ENCODE results near the gene KLHDC8A.

Gene KLHDC8A

GRCh38 chr1:205310976-205311704, 45.6 kb downstream of the KLHDC8A start:
- no peak overlapping the region for H3K4me3 ChIP-seq (ENCODE audit: low read length)
- no peak for TF ChIP-seq CTCF (conservative IDR thresholded peaks at IDR 0.05; ENCODE audit: low read length)
- DNase-seq (ENCODE audit: low read depth): no peak

- no peak for DNase-seq (ENCODE audit: low read depth)
- TF ChIP-seq CTCF (conservative IDR thresholded peaks at IDR 0.05; ENCODE audit: low read length): no peak
- no peak overlapping the region for H3K4me3 ChIP-seq (ENCODE audit: low read length)
These were observed 47.0 kb downstream of the KLHDC8A start for GRCh38 chr1:205309741-205310140.

GRCh38 chr1:205306929-205307566, 49.7 kb downstream of the KLHDC8A start:
- no peak for DNase-seq (ENCODE audit: low read depth)
- TF ChIP-seq CTCF (conservative IDR thresholded peaks at IDR 0.05; ENCODE audit: low read length): no peak
- H3K4me3 ChIP-seq (ENCODE audit: low read length): no peak overlapping the region

DNA sequence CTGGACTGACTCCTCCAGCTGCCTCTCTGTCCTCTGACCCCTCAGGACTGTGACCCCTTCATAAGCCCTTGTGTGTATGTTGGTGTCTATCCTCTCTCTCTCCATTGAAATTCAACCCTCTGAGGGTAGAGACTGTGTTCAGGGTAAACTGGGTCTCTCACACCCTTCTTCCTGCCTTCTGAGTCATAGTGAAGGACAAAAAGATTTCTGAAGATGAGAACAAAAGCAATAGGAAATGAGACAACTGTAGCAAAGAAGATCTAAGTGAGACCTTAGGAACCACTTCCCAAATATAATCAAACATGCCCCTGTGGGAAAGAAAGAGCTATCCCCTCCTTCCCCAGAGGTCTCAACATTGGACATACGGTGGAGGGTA, 52.0 kb downstream of the KLHDC8A start:
- no peak for TF ChIP-seq CTCF (conservative IDR thresholded peaks at IDR 0.05; ENCODE audit: low read length)
- no peak for DNase-seq (ENCODE audit: low read depth)
- H3K4me3 ChIP-seq (ENCODE audit: low read length): no peak overlapping the region

- DNase-seq (ENCODE audit: low read depth): no peak
- TF ChIP-seq CTCF (conservative IDR thresholded peaks at IDR 0.05; ENCODE audit: low read length): no peak
- H3K4me3 ChIP-seq (ENCODE audit: low read length): no peak overlapping the region
These were observed 52.6 kb downstream of the KLHDC8A start for GRCh38 chr1:205304046-205304694.

DNA sequence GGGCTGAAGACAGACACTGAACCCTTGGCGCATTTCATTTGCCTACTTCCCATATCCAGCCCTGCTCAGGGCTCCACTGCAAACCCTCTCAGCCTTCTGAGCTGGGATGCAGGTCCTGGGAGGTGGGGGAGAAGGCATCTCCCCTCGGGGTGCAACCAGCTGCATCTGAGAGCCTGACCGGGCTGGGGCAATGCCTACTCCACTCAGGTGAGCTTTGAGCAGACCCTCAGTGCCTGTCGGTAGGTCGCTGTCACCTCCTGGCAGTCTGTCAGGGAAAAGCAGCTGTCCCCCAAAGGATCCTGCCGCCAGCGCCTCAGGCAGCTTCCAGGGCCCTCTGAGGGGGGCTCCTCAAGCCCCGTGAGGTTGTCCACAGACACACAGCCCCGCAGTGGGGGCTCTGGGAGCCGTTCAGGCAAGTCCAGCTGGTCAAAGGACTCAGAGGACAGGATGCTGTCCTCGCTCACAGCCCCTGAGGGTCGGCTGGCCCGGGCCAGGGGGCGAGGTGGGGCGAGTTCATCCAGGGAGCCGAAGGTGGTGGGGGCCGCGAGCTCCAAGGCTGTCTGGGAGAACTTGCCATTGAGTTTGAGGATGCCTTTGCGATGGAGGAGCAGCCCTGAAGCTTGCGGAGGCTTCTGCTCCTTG, 53.4 kb downstream of the KLHDC8A start:
- DNase-seq (ENCODE audit: low read depth): no peak
- no peak for TF ChIP-seq CTCF (conservative IDR thresholded peaks at IDR 0.05; ENCODE audit: low read length)
- no peak overlapping the region for H3K4me3 ChIP-seq (ENCODE audit: low read length)
